ENCODE results near the gene ARPC1A.

DNA sequence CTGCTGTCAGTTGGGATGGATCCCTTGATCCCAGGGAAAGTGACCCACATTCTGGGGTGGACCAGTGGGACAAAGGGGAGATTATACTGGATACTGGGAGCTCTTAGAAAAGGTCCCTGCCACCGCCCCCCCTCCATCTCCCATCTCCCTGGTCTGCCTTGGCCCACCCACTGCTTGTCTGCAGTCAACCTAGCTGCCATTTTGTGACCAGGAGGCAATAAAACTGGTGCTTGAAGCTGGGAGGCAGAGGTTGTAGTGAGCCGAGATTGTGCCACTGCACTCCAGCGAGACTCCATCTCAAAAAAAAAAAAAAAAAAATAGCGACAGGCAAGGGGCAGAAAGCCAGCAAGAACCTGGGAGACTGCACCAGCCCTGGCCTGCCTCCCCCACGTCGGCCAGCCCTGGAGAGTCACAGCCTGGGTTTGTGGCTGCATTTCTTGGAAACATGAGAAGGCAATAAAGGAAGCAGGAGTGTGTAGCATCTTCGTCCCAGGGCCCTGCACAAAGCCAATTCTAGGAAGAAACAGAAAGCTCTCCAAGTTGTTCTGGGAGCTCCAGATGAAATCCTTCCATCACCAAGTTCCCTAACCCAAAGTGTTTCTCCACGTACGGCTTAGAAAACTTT lies 44.2 kb downstream of the ARPC1A start:
- TF ChIP-seq, protein P1, sequence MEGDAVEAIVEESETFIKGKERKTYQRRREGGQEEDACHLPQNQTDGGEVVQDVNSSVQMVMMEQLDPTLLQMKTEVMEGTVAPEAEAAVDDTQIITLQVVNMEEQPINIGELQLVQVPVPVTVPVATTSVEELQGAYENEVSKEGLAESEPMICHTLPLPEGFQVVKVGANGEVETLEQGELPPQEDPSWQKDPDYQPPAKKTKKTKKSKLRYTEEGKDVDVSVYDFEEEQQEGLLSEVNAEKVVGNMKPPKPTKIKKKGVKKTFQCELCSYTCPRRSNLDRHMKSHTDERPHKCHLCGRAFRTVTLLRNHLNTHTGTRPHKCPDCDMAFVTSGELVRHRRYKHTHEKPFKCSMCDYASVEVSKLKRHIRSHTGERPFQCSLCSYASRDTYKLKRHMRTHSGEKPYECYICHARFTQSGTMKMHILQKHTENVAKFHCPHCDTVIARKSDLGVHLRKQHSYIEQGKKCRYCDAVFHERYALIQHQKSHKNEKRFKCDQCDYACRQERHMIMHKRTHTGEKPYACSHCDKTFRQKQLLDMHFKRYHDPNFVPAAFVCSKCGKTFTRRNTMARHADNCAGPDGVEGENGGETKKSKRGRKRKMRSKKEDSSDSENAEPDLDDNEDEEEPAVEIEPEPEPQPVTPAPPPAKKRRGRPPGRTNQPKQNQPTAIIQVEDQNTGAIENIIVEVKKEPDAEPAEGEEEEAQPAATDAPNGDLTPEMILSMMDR (IDR thresholded peaks at IDR 0.05; ENCODE audit: low read depth, low read length), result no peak
- TF ChIP-seq EZH2phosphoT487 (IDR thresholded peaks at IDR 0.05; ENCODE audit: low read depth), result no peak
